Mesothelial cell of epicardium (in vitro differentiated cells): ENCODE results near the gene SERPINB6. TPM values are rescaled to one million over a fixed set of nuclear protein-coding genes. Genes with fewer than 3 reads are reported as not detected.
"Not testable (repeated sequence)": the region's sequence is repeated elsewhere in the genome, so short reads cannot be mapped to it uniquely, and the experiment has no call there.

ENCODE experiments used
- DNase-seq, 2 experiments: peaks; one replicate each; pipeline ENCODE4 v3.0.0; 2021; ENCODE audit warnings: low spot score in 2 of 2; ENCODE audit not compliant: unreplicated experiment in 2 of 2
- H3K27ac Mint-ChIP-seq: 2 replicates; pipeline ENCODE4 v1.8.0; 2021; ENCODE audit warnings: mixed read lengths
- H3K27me3 Mint-ChIP-seq: 2 replicates; pipeline ENCODE4 v1.8.0; 2021; ENCODE audit warnings: low read depth, mixed read lengths
- H3K36me3 Mint-ChIP-seq: 2 replicates; pipeline ENCODE4 v1.8.0; 2021; ENCODE audit warnings: mixed read lengths
- H3K4me1 Mint-ChIP-seq: 2 replicates; pipeline ENCODE4 v1.8.0; 2021; ENCODE audit warnings: mixed read lengths
- H3K4me3 Mint-ChIP-seq: 2 replicates; pipeline ENCODE4 v1.8.0; 2021; ENCODE audit warnings: mild to moderate bottlenecking, moderate library complexity, mixed read lengths
- H3K9me3 Mint-ChIP-seq: 2 replicates; pipeline ENCODE4 v1.8.0; 2021; ENCODE audit warnings: mixed read lengths
- CTCF ChIP-seq: fragments of 200-600 bp; sonication (generic); IDR thresholded peaks from one replicate; pipeline ENCODE4 v1.5.0; 2021; ENCODE audit warnings: antibody characterized with exemption; ENCODE audit not compliant: unreplicated experiment
- total RNA-seq: library from RNA; stranded (reverse); gene quantifications from 3 replicates; pipeline ENCODE4 v1.2.1, GENCODE V29; 2021

Gene SERPINB6
- total RNA-seq, 1 donor from 2014 or later = 93.4 TPM

DNA sequence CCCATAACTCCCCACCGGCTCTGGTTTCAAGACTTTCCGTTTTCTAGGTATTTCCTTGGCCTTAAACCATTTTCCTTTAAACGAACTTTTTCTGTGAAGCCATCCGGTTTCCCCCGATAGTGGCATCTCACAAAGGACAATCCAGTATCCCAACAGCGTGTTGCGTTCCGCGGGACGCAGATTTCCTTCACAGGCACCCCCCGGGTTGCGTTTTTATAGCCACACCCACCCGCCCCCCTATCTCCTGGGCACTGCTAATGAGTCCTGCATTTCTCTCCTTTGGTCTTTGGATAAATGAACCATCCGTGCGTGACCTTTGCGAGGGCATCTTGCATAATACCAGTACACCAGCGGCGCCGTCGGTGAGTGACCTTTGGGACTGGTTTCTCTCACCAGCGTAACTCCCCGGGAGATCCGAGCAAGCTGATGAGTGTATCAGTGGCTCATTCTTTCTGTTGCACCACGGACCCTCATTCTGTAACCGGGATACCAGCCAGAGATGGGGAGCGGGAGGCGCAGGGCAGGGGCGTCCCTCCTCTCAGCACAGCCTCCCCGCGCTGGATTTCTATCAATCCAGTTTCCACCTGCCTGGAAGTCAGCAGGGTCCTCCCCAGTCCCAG, 27.7 kb upstream of the SERPINB6 start:
- Mint-ChIP-seq H3K4me3 (peak overlapping the region; percentile 82), H3K27ac (peak overlapping the region; percentile 94), H3K9me3 (no peaks in the 10 kb centered on the region), H3K4me1 (peaks cover 16% of the 10 kb centered on the region), H3K36me3 (peaks cover 2% of the 10 kb centered on the region), H3K27me3 (no peaks in the 10 kb centered on the region)
- peak in 1 of 2 experiments; percentile 42 for DNase-seq
- no peak for TF ChIP-seq CTCF

DNA sequence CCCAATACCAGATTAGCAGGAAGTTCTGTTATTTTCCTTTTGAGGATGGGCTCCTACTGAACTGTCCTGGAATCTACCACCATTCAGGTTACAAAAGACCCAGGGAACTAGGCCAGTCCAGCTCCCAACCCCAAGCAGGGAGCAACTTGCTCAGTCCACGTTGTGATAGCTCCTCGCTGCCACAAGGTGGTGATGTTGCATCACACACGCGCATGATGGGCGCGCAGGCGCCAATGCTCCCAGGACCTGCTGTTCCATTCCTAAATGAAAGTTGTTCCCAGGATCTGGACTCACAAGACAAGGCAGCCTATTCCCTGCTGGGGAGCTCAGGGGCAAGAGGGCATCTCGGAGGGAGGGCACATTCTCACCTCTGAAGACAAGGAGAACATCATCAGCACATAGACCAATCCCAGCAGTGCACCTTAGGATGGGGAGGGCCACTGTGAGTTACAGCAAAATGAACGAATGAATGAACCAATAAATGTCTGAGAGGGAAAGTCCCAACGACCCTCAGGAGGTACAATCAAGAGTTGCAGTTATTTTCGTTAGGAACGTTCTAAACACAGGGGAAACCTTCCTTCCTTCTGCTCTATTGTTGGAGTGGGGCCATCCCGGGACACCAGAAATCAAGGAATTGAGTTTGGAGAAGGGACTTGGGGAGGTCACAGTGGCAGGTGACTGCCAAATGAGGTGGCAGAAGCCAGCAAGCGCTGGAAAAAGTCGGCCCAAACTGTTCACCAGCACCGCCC, 27.1 kb upstream of the SERPINB6 start:
- not testable (repeated sequence) for H3K9me3 Mint-ChIP-seq, DNase-seq, H3K36me3 Mint-ChIP-seq, H3K27me3 Mint-ChIP-seq
- Mint-ChIP-seq H3K27ac (peak overlapping the region; percentile 94), H3K4me3 (peak overlapping the region; percentile 82), H3K4me1 (peaks cover 16% of the 10 kb centered on the region)
- peak; percentile 70 for TF ChIP-seq CTCF

- Mint-ChIP-seq H3K36me3 (no peaks in the 10 kb centered on the region), H3K27ac (no peak overlapping the region), H3K27me3 (no peaks in the 10 kb centered on the region), H3K4me3 (no peak overlapping the region), H3K4me1 (peaks cover 28% of the 10 kb centered on the region), H3K9me3 (no peaks in the 10 kb centered on the region)
- no peak for DNase-seq
- no peak for TF ChIP-seq CTCF
Measured at GRCh38 chr6:2993755-2994317, 22.5 kb upstream of the SERPINB6 start.

- no peak for DNase-seq
- H3K27me3 Mint-ChIP-seq = no peaks in the 10 kb centered on the region
- no peaks in the 10 kb centered on the region for H3K36me3 Mint-ChIP-seq
- H3K4me1 Mint-ChIP-seq = peaks cover 29% of the 10 kb centered on the region
- H3K27ac Mint-ChIP-seq = peak overlapping the region; percentile 80
- H3K9me3 Mint-ChIP-seq = no peaks in the 10 kb centered on the region
- no peak overlapping the region for H3K4me3 Mint-ChIP-seq
- TF ChIP-seq CTCF = no peak
Measured at GRCh38 chr6:2992330-2992979, 21.1 kb upstream of the SERPINB6 start.

DNA sequence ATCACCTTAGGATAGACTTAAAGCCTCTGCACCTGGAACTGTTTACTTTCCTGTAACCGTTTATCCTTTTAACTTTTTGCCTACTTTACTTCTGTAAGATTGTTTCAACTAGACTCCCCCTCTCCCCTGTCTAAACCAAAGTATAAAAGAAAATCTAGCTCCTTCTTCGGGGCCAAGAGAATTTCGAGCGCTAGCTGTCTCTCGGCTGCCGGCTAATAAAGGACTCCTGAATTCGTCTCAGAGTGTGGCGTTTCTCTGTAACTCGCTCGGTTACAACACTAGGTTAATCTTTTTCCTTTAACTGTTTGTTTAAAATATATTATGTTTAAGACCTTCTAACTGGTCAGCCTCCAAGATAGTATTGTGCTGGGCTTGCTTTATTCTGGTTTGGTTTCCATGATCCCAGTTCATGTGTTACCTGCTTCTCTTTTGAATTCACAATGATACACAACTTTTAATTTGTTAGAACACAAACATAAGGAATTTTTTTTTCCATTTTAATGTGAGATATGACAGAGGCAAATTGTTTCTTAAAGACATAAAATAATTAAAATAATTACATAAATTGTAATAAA, 19.7 kb upstream of the SERPINB6 start:
- Mint-ChIP-seq H3K27ac (peak overlapping the region; percentile 99), H3K9me3 (no peaks in the 10 kb centered on the region), H3K36me3 (no peaks in the 10 kb centered on the region), H3K4me1 (peaks cover 40% of the 10 kb centered on the region), H3K4me3 (peak overlapping the region; percentile 82), H3K27me3 (no peaks in the 10 kb centered on the region)
- no peak for TF ChIP-seq CTCF
- no peak for DNase-seq
